ENCODE results near the gene GH1.

DNA sequence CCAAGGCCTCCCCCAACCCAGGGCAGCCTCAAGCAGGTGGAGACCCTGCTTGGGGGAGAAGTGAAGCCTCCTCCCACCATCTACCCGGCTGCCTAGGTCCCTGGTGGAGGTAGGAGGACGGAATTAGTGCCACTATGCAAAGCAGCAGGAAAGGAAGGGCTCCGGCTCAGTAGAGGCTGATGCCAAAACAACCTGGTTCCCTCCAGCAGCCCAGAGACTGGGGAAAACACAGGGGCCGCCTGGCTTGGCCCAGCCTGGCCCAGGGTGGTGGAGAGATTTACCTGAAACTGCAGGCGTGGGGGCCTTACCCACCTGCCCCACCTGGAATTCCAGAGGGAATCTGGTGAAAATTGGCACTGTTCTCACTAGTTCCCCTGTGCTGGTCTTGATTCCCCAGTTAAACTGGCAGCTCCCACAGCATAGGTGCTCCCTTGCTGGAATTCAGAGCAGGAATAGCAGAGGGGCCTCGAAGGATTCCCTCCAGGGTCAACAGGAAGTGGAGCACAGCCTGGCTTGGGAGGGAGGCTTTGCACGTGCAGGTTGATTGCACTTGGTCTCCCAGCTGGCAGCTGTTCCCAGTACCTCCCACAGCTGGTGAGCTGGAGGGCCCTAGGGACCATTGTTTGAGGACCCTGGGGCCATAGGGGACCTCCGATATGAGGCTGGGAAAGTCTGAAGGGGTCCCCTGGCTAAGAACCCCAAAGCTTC, 9.0 kb upstream of the GH1 start:
- TF ChIP-seq EZH2 (IDR thresholded peaks at IDR 0.05; ENCODE audit: insufficient read depth, poor library complexity, severe bottlenecking) (no peak), EZH2phosphoT487 (IDR thresholded peaks at IDR 0.05; ENCODE audit: insufficient read depth, low read depth) (no peak)

Measured in GM23248 (cell line).